CD4-positive, alpha-beta T cell treated with Interleukin-21 for 1 hour (primary cell): ENCODE data around the gene FCRL6.

Experiments
- DNase-seq: peaks from one replicate; pipeline ENCODE4 v3.0.0-alpha.2; 2020

The FCRL6 gene

DNA sequence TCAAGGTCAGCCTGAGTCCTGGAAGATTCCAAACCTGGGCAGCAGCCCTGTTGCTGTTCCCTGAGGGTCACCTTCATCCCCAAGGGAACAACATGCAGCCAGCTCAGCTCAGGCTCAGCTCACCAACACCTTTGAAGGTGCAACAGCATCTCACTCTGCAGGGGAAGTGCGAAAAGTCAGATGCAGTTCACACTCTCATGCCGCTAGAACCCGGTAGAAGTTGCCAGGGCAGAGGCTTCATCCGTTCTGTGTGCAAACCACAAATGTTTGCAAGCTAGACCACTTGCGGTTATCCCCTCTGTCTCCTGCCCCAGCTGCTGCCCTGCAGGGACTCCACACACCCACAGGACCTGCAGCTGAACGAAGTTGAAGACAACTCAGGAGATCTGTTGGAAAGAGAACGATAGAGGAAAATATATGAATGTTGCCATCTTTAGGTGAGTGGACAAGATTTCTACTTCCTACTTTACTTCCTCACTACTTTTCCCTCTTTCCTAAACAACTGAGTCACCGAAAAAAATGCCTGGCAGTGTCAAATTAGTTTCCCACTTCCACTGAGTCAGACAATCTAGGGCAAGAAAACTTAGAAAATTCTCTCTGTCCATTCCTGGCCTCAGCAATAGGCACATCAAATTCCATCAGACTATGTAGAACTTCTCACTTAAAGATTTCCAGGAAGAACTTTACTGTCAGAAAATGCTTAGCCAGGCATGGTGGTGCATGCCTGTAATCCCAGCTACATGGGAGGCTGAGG lies 1.8 kb upstream of the FCRL6 start:
- DNase-seq: peak; percentile 59

DNA sequence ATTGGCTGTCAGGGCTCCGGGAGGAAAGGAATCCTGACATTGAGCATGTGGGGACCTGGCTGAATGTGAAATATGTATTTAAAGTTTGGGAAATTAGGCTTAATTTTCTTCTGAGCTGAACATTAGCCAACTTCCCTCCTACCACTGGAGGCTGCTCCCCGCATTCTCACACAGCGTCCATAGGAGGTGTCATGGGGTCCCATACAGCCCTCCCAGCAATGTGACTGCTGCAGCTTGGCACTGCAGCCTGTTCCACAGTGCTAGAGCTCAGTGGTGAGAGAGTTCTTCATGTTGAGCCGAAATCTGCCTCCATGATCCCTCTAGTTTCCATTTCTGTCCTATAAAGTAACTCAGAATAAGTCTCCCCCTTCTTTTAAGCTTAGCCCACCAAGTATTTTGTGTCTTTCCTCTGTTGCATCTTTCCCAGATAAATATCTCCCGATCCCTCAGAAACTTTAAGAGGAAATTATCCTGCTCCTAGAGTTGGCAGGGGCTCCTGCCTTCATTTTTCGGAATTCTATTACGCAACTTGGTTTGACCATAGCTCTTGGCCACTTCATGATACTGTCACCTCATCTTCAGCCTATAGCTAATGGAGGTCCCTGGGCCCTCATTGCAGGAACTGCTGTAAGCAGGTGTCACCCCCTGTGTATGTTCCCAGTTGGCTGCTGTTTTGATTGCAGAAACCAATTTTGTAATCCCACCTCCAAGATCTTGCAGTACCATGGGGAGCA lies 2.0 kb downstream of the FCRL6 start:
- no peak for DNase-seq

DNA sequence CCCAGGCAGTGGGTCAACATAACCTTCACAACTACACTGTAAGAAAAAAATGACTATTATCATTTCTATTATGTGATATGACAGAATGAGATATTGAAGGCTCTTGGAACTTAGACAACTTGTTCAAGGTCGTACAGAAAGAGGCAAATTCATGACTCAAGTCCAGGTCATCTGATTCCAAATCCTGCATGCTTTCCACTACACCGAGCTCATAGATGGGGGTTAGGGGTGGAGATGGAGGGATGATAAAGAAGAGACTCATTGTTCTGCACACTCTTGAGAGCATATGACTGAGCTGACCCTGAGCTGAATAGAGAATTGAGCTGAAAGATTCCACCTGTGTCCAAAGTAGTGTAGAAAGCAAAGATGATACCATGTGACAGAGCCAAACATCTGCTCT lies 2.8 kb downstream of the FCRL6 start:
- no peak for DNase-seq

DNA sequence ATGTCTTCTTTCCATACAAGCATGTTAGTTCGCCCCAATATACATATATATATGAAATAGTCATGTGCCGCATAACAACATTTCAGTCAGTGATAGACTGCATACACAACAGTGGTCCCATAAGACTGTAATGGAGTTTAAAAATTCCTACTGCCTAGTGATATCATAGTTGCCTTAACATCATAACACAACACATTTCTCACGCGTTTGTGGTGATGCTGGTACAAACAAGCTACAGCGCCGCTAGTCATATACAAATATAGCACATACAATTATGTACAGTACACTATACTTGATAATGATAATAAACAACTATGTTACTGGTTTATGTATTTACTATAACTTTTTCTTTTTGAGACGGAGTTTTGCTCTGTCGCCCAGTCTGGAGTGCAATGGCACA lies 13.8 kb downstream of the FCRL6 start:
- no peak for DNase-seq

DNA sequence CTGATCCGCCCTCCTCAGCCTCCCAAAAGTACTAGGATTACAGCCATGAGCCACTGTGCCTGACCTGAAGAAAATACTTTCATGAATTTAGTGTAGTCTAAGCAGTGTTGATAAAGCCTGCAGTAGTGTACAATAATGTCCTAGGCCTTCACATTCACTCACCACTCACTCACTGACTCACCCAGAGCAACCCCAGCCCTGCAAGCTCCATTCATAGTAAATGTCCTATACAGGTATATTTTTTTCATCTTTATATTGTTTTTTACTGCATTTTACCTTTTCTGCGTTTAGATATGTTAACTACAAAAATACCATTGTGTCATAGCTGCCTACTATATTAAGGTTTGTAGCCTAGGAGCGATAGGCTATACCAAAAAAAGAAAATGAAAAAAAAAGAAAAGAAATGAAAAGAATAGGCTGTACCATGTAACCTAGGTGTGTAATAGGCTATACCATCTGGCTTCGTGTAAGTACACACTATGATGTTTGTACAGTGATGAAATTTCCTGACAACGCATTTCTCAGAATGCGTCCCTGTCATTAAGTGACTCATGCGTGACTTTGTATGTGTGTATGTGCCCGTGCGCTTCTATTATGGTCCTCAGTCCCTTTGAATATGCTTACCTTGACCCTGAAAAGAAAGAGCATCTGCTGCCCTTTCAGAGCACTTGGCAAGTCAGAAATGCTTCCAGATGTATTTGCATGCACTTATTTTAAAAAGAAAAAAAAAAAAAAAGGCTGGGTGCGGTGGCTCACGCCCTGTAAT lies 15.3 kb downstream of the FCRL6 start:
- no peak for DNase-seq

DNA sequence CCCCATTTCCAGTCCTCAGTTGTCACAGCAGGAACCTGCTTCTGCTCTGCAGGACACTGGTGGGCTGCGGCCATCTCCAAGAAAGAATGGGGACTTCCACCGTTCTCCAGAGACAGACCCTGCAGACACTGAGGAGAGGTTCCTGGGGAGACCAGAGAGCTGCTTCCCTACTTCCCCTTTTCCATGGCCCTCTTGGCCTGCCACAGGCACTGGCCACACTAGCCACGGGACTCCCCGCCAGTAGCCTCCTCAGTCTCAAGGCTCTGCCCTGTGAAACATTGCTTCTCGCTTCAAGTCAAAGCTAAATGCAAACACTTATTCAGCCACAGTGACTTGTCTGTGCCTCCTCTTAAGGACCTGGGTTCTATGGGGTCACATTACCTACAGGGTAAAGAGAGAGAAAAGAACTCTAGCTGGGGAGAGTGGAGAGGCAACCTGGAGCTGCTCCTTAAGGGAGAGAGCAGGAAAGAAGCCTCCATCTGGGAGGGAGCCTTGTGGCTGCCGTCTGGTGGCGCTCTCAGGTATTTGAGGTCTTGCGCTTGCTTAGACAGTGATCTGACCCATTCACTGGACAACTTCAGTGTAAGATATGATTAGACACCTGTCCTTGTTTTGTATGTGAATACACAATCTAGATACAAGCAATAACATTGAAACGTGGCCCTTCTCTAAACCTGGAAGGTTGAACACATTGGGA lies 19.2 kb downstream of the FCRL6 start:
- DNase-seq: no peak

DNA sequence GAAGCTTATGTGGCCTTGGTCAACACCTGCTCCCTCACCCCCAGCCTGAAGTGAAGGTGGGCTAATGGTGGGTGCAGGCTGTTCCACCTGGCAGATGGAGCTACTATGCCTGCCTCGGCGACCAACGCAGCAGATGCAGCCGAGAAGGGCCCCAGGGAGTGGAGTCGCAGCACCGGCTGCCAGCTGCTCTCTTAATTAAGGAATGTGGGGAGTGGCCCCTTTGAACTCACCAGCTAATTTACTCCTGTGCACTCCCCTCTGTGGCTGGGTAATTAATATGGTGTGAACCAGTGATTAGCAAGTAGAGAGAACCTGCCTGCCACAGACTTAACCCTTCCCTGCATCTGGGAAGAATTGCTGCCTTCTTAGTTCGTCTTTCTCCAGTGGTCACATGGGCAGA lies 21.2 kb downstream of the FCRL6 start:
- no peak for DNase-seq

DNA sequence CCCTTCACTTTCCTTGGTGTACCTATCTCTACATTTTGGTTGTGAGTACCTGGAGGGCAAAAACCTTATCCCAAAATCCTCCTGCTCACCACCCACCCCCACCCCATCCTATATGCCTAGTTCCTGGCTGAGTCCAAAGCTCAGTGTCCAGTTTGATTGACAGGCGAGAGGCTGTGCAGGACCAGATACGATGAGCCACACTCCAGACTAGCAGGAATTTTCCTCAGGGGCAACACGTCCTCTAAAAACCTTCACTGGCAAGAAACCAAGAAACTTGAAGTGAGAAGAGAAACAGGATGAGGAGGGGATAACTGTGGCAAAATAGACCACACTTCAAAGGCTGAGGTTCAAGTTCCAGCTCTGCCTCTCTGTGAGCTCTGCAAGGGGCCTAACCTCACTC lies 23.4 kb downstream of the FCRL6 start:
- DNase-seq: no peak

DNA sequence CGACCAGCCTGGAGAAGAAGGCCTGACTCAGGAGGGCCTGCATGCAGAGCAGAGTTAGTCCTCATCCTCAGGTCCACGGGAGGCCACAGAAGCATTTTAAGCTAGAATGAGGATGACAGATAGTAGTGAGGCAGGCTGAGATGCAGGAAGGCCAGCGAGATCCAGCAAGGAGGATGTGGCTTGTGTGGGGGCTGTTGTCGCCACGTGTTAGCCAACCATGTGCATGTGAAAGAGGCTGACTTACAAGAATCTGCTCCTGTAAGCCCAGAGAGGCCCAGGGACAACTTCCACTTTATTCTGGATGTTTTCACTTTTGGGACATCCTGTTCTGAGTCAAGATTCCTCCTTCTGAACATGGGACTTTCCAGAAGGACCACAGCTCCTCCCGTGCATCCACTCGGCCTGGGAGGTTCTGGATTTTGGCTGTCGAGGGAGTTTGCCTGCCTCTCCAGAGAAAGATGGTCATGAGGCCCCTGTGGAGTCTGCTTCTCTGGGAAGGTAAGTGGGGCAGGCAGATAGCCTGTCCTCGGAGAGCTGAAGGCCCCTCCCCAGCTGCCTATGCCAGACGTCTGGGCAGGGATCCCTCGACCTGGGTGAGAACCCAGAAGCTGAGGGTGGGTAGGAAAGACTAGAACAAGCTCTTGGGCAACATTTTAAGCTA lies 24.4 kb downstream of the FCRL6 start, which contains the start of gene SLAMF8:
Gene SLAMF8 (plus strand): TSS at position 433 of the 661 bp plus-strand sequence. CDS start 26 bp downstream, at position 459.
- peak; percentile 61 for DNase-seq

DNA sequence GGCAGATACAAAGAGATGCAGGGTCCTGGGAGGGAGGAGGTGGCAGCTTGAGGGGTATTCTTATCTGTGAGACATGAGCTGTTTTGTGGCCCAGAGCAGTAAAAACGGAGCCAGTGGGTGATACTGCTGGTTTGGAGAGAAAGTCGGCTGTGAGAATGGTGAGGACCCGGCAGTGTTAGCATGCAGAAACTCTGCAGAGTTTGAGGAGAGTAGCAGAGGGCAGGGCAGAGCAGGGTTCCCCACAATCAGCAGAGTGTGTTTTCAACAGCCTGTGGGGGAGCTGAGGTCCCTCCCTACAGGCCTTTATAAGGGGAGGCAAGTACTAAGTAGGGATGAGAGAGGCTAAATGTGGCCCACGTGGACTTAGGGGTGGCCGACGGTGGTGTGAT lies 24.9 kb downstream of the FCRL6 start:
- DNase-seq: no peak

DNA sequence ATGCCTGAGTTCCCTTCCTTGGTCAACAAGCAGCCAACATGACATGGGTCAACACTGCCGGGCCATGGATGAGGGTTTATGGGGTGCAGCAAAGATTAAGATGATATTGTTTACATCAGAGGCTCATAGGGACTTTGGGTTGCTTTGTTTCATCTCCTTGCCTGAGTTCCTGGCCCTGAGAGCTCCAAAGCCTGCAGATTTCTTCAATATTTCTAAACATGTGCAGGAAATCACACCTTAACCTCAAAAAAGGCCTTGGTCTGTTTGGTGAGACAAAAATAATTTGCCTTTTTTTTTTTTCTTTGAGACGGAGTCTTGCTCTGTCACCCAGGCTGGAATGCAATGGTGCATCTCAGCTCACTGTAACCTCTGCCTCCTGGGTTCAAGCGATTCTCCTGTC lies 25.4 kb downstream of the FCRL6 start:
- peak; percentile 58 for DNase-seq

DNA sequence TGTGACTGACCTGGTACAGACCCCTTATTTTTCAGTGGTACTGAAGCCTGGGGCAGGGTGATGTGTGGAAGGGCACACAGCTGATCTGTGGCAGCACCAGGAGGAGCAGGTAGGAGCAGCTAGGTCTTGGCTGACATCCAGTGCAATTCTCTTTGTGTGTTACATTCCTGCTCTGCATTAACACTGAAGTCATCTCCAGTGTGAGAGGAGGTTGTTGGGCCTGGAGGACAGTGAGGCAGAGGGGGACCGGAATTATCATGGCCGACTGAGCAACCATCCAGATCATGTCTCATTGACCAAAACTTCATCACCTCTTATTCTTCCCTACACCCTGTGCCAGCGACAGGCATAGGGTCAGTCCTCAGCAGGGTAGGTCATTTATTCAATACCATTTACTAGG lies 26.0 kb downstream of the FCRL6 start:
- DNase-seq: no peak

DNA sequence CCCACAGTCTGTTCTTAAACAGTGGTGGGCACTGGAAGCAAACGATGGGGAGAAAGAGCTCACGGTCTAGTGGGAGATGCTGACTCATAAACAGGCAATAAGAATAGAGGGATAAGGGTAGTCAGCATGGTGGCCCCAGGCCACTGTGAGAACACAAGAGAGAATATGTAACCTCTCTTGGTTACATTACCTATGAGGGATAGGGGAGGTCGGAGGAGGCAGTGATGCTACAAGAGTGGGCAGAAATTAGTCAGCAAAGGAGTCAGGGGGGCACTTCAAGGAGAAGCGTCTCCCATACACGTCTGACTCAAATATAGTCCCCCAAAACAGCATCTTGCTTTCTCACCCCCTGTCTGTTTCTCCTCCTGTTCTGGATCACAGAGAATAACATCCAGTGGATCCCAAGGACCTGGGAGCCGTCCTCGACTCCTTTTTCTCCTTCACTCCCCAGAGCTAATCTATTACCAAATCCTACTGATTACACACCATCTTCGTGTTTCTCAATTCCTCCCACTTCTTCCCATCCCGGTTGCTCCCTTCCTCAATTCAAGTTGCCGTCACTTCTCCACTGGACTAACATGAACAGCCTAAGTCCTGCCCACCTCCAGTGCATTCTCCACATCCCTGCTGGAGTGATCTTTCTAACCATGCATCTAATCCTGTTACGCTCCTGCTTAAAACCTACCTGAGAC lies 26.6 kb downstream of the FCRL6 start:
- no peak for DNase-seq

DNA sequence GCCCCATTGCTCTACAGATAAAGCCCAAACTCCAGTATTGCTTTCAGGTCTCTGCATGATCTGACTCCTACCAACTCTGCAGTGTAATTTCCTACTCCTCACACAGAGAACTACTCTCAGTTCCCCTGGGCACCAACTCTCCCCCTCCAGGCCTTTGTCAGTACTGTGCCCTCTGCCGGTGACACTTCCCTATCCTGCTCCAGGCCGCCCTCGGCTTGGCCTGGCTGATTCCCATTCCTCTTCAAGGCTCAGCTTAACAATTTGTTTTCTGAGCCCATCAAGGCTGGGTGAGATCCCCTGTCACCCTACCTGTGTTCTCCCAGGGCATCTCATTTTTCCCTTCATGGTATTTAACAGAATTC lies 27.1 kb downstream of the FCRL6 start:
- no peak for DNase-seq

DNA sequence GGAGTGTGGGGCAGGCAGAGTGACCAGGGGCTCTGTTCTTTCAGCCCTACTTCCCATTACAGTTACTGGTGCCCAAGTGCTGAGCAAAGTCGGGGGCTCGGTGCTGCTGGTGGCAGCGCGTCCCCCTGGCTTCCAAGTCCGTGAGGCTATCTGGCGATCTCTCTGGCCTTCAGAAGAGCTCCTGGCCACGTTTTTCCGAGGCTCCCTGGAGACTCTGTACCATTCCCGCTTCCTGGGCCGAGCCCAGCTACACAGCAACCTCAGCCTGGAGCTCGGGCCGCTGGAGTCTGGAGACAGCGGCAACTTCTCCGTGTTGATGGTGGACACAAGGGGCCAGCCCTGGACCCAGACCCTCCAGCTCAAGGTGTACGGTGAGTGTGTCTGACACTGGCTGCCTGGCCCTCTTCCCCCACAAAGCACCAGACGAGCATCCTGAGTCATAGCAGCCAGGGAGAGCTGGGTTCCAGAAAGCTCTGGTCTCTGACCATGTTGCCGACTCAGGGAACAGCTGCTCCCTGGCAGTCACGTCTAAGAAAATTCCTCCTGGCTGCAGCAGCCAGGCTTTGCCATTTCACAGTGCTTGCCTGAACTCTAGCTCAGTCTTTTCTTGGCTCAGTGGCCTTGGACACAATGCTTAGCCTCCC lies 27.8 kb downstream of the FCRL6 start:
- DNase-seq: no peak

DNA sequence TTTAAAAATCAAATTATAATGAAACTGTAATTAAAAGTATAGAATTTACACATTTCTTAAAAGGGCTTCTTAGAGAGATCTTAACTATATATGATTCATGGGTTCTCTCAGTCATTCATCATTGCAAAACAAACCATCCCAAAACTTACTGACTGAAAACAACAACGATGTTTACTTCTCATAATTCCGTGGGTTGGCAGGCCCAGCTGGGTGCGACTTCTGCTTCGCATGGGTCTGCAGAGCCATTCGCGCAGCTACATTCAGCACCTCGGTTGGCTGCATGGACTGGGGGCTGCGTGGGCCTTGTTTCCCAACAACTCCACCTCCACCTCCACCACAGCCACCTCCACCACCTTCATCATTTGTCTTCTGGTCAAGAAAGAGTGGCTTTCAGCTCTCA lies 28.6 kb downstream of the FCRL6 start:
- no peak for DNase-seq

DNA sequence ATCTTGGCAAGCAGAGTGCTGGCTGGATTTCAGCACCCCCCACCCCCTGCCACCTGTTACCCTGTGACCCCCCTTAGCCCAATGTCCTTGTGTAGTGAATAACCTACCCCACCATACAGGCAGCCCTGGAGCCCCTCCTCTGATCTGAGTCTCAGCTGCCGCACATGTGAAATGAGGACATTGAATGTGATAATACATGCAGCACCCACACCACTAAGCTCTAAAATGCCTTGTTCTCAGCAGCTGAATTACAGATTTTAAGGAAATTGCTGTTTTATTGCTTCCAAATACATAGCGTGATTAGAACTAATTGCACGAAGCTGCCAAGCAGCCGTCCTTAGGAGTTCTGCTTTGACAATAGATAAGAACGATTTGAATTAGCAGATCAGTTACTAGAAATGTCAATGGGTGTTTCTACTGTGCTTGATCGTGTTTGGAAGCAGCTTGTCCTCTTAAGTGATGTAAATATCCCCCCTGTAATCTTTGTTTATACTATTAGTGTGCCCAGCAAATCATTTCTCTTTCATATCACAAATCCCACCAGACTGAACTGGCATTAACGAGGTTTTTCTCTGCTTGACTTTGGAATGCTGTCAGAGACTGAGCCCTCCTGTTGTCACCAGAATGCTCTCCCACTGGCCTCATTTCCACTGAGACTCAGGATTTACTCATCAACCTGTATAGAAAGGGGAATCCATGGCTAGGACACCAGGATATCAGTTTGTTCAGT lies 29.4 kb downstream of the FCRL6 start:
- DNase-seq: no peak

DNA sequence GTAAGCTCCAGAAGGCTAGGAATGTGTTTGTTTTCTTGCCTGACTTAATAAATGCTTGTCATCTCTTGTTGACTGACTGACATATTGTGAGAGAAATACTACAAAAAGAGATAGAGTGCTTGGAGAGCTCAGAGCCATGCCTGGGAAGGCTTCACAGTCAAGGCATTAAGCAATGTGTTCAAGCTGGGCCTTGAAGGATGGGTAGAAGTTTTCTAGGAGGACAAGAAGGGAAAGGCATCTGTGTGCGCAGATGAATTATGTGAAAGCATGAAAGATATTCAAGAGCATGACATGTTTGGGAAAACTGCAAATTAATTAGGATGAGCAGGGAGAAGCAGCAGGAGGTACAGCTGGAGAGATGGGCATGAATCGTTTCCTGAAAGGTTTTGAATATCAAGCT lies 30.1 kb downstream of the FCRL6 start:
- DNase-seq: no peak

DNA sequence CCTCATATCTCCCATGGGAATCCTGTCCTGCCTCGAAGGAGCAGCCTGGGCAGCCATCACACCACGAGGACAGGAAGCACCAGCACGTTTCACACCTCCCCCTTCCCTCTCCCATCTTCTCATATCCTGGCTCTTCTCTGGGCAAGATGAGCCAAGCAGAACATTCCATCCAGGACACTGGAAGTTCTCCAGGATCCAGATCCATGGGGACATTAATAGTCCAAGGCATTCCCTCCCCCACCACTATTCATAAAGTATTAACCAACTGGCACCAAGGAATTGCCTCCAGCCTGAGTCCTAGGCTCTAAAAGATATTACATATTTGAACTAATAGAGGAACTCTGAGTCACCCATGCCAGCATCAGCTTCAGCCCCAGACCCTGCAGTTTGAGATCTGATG lies 33.2 kb downstream of the FCRL6 start:
- DNase-seq: no peak

DNA sequence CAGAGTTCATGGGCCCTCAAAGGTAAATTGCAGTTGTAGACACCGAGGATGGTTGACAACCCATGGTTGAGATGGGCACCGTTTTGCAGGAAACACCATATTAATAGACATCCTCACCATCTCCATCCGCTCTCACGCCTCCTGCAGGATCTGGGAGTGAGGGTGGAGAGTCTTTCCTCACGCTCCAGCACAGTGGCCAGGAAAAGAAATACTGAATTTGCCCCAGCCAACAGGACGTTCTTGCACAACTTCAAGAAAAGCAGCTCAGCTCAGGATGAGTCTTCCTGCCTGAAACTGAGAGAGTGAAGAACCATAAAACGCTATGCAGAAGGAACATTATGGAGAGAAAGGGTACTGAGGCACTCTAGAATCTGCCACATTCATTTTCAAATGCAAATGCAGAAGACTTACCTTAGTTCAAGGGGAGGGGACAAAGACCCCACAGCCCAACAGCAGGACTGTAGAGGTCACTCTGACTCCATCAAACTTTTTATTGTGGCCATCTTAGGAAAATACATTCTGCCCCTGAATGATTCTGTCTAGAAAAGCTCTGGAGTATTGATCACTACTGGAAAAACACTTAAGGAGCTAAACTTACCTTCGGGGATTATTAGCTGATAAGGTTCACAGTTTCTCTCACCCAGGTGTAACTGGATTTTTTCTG lies 33.8 kb downstream of the FCRL6 start:
- DNase-seq: no peak
